Glutamatergic neuron (in vitro differentiated cells): ENCODE data around the gene RGS18. TPM values are rescaled to one million over a fixed set of nuclear protein-coding genes. Genes with fewer than 3 reads are reported as not detected.

Source experiments
- DNase-seq: peaks from one replicate; pipeline ENCODE4 v3.0.0; 2022
- H3K27ac Mint-ChIP-seq: one replicate; pipeline ENCODE4 v1.8.0; 2020; ENCODE audit warnings: mild to moderate bottlenecking, mixed read lengths, inconsistent platforms; ENCODE audit not compliant: unreplicated experiment
- H3K27me3 Mint-ChIP-seq: one replicate; pipeline ENCODE4 v1.8.0; 2020; ENCODE audit warnings: mild to moderate bottlenecking, moderate library complexity, mixed read lengths, inconsistent platforms; ENCODE audit not compliant: unreplicated experiment
- H3K36me3 Mint-ChIP-seq: one replicate; pipeline ENCODE4 v1.8.0; 2020; ENCODE audit warnings: mild to moderate bottlenecking, mixed read lengths, inconsistent platforms; ENCODE audit not compliant: unreplicated experiment
- H3K4me1 Mint-ChIP-seq: one replicate; pipeline ENCODE4 v1.8.0; 2020; ENCODE audit warnings: mild to moderate bottlenecking, low read depth, mixed read lengths, inconsistent platforms; ENCODE audit not compliant: unreplicated experiment
- H3K4me3 Mint-ChIP-seq: one replicate; pipeline ENCODE4 v1.8.0; 2020; ENCODE audit warnings: mild to moderate bottlenecking, mixed read lengths, inconsistent platforms; ENCODE audit not compliant: unreplicated experiment
- H3K9me3 Mint-ChIP-seq: one replicate; pipeline ENCODE4 v1.8.0; 2020; ENCODE audit warnings: mild to moderate bottlenecking, moderate library complexity, mixed read lengths, inconsistent platforms; ENCODE audit not compliant: unreplicated experiment
- long read RNA-seq: library from polyadenylated mRNA; unstranded; transcript quantifications from one replicate; pipeline ENCODE4 v2.0.0, GENCODE V29; 2020; ENCODE audit not compliant: unreplicated experiment
- total RNA-seq: library from RNA; stranded (reverse); fragmentation: NEBNext Ultra II Directional; extraction: Animal tissue kit (Norgen Biotek cat#: 25700); gene quantifications from one replicate; pipeline ENCODE4 v1.2.1, GENCODE V29; 2021; ENCODE audit not compliant: unreplicated experiment
- TF ChIP-seq, protein P1 (sequence below): fragments of 200-600 bp; sonication (generic); IDR thresholded peaks from one replicate; pipeline ENCODE4 v1.5.0; 2021; ENCODE audit not compliant: partially characterized antibody, unreplicated experiment

RGS18 gene, protein sequence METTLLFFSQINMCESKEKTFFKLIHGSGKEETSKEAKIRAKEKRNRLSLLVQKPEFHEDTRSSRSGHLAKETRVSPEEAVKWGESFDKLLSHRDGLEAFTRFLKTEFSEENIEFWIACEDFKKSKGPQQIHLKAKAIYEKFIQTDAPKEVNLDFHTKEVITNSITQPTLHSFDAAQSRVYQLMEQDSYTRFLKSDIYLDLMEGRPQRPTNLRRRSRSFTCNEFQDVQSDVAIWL
- not detected for total RNA-seq
- long read RNA-seq, result 0 reads

DNA sequence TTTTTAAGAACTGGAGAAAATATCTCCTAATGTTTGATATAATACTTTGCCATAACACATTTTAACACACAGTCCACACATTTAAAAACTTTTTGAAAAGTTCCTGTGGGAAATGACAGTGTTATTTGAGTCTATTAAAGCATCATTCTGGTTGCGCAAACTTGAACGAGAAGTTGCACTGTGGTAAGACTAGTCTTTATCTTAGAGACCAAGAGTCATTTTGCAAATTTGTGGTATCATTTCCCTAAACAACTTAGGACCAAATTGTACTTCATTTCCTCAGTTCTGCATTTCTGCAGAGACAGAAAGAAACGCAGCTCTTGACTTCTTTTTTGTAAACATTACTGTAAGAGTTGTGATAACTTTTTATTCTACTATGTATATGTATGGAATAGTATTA is at the start of gene RGS18:
TSS of gene RGS18 (plus strand) at position 282 of the 400 bp plus-strand sequence. CDS start 176 bp downstream, outside the sequence.
- H3K9me3 Mint-ChIP-seq, result no peaks in the 10 kb centered on the region
- no peak within 1 kb of the TSS for H3K27ac Mint-ChIP-seq
- no peaks in the 10 kb centered on the region for H3K4me1 Mint-ChIP-seq
- DNase-seq, result no peak
- TF ChIP-seq, protein P1, sequence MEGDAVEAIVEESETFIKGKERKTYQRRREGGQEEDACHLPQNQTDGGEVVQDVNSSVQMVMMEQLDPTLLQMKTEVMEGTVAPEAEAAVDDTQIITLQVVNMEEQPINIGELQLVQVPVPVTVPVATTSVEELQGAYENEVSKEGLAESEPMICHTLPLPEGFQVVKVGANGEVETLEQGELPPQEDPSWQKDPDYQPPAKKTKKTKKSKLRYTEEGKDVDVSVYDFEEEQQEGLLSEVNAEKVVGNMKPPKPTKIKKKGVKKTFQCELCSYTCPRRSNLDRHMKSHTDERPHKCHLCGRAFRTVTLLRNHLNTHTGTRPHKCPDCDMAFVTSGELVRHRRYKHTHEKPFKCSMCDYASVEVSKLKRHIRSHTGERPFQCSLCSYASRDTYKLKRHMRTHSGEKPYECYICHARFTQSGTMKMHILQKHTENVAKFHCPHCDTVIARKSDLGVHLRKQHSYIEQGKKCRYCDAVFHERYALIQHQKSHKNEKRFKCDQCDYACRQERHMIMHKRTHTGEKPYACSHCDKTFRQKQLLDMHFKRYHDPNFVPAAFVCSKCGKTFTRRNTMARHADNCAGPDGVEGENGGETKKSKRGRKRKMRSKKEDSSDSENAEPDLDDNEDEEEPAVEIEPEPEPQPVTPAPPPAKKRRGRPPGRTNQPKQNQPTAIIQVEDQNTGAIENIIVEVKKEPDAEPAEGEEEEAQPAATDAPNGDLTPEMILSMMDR, result no peak
- no peaks in the 10 kb centered on the region for H3K27me3 Mint-ChIP-seq
- H3K36me3 Mint-ChIP-seq, result no peaks in the 10 kb centered on the region
- H3K4me3 Mint-ChIP-seq, result no peak within 1 kb of the TSS

DNA sequence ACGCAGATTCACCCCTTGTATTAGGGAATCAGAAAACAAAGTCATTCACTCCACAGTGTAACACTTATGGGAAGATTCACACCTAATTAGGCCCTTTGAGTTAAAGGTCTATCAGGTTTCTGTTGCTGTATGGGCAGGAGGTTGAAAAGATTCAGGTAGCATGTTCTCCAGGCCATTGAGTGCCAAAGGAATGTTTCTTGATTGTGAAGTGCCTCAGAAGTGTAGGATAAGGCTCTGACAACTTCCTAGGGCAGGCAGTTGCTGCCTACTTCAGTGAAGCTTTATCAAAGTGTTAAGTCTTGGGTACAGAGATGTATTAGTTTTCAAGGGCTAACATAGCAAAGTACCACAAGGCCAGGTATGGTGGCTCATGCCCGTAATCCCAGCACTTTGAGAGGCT is 48.7 kb upstream of the RGS18 start:
- Mint-ChIP-seq H3K4me3 (no peak overlapping the region), H3K4me1 (no peaks in the 10 kb centered on the region), H3K9me3 (no peaks in the 10 kb centered on the region), H3K27me3 (no peaks in the 10 kb centered on the region), H3K27ac (no peak overlapping the region), H3K36me3 (no peaks in the 10 kb centered on the region)
- TF ChIP-seq, protein P1, result no peak
- no peak for DNase-seq

DNA sequence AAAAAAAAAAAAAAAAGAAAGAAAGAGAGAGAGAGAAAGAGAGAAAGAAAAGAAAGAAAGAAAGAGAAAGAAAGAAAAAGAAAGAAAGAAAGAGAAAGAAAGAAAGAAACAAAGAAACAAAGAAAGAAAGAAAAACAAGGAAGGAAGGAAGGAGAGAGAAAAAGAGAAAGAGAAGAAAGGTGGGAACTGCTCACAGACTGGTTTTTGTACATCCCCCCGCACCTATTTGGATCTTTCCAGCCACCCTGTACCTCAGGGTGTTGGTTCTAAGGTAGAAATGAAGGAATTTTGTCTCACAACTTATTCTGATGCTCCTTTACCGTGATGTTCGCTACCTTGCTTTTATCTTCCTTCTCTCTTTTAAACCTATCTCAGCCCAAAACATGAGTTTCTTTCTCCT is 43.3 kb upstream of the RGS18 start:
- no peaks in the 10 kb centered on the region for H3K9me3 Mint-ChIP-seq
- H3K4me1 Mint-ChIP-seq, result no peaks in the 10 kb centered on the region
- no peak overlapping the region for H3K4me3 Mint-ChIP-seq
- TF ChIP-seq, protein P1, result no peak
- H3K36me3 Mint-ChIP-seq, result no peaks in the 10 kb centered on the region
- no peak overlapping the region for H3K27ac Mint-ChIP-seq
- no peaks in the 10 kb centered on the region for H3K27me3 Mint-ChIP-seq
- DNase-seq, result no peak

DNA sequence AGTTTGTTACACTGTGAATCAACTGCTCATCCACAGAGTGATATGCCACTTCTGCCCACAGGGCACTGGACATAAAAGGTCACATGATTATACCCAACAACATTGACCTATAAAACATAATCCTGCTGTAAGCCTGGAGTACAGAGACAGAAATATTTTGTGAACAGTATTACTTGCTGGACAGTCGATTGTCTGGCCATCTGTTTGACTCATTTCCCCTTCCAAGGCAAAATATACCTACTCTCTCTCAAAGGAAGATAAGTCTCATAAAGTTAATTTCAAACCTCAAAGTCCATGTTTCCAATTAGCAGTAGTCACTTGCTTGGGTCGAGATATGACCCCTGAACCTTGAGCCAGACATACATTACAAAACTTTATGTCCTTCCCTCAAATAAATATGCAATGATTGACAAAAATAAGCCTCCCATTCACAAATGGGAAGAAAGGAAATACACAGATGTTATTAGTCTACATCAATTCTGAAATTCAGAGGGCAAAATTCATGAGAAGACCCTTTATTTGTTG is 39.3 kb upstream of the RGS18 start:
- TF ChIP-seq, protein P1, result no peak
- Mint-ChIP-seq H3K4me3 (no peak overlapping the region), H3K9me3 (no peaks in the 10 kb centered on the region), H3K27me3 (no peaks in the 10 kb centered on the region), H3K36me3 (no peaks in the 10 kb centered on the region), H3K4me1 (no peaks in the 10 kb centered on the region), H3K27ac (no peak overlapping the region)
- no peak for DNase-seq

DNA sequence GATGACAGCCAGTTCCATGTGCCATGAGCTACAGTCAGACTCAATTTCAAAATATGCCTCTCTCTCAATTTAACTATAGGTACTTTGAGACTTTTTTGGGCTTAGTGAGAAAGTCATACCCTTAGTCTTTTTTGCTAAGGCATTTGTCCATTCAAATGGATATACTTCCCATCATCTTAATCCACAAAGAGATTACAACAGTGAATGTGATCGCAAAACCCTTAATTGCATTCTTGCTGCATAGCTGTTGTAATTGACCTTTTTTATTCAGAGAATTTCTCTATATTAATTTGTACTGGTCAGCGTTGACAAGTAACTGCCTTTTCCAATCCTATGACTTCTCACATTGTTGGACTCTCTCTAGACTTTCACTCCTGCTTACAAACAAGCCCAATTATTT is 38.6 kb upstream of the RGS18 start:
- no peak for DNase-seq
- TF ChIP-seq, protein P1, result no peak
- H3K4me3 Mint-ChIP-seq, result no peak overlapping the region
- H3K27me3 Mint-ChIP-seq, result no peaks in the 10 kb centered on the region
- H3K27ac Mint-ChIP-seq, result no peak overlapping the region
- no peaks in the 10 kb centered on the region for H3K4me1 Mint-ChIP-seq
- no peaks in the 10 kb centered on the region for H3K9me3 Mint-ChIP-seq
- H3K36me3 Mint-ChIP-seq, result no peaks in the 10 kb centered on the region
